WTC11 (cell line): ENCODE measurements around the gene TRAF3IP3.

Source experiments
- ATF1 ChIP-seq: sonication (generic); formaldehyde crosslinking; IDR thresholded peaks from 2 replicates; pipeline ENCODE4 v1.8.1; 2023; ENCODE audit warnings: mild to moderate bottlenecking, moderate library complexity, missing genetic modification reagents
- CBFB ChIP-seq: sonication (generic); formaldehyde crosslinking; IDR thresholded peaks from 2 replicates; pipeline ENCODE4 v1.8.1; 2022; ENCODE audit warnings: mild to moderate bottlenecking, low read depth, missing genetic modification reagents
- CREB1 ChIP-seq: sonication (generic); formaldehyde crosslinking; IDR thresholded peaks from 2 replicates; pipeline ENCODE4 v1.8.0; 2023; ENCODE audit warnings: mild to moderate bottlenecking, missing genetic modification reagents
- CTCF ChIP-seq: fragments of 200-600 bp; IDR thresholded peaks from 2 replicates; pipeline ENCODE4 v1.8.0; 2022; ENCODE audit warnings: antibody characterized with exemption
- KAT7 ChIP-seq: sonication (generic); formaldehyde crosslinking; IDR thresholded peaks from 2 replicates; pipeline ENCODE4 v1.8.1; 2023; ENCODE audit warnings: missing genetic modification reagents, mild to moderate bottlenecking, borderline replicate concordance
- NR1H2 ChIP-seq: sonication (generic); formaldehyde crosslinking; IDR thresholded peaks from 2 replicates; pipeline ENCODE4 v1.9.0; 2021; ENCODE audit warnings: mild to moderate bottlenecking, moderate library complexity, missing genetic modification reagents
- PREB ChIP-seq: sonication (generic); formaldehyde crosslinking; IDR thresholded peaks from 2 replicates; pipeline ENCODE4 v1.8.1; 2022; ENCODE audit warnings: mild to moderate bottlenecking, missing genetic modification reagents, moderate library complexity, borderline replicate concordance
- SP1 ChIP-seq: sonication (generic); formaldehyde crosslinking; conservative IDR thresholded peaks from 2 replicates; pipeline ENCODE4 v1.8.1; 2022; ENCODE audit warnings: missing genetic modification reagents
- ZNF281 ChIP-seq: sonication (generic); formaldehyde crosslinking; IDR thresholded peaks from 2 replicates; pipeline ENCODE4 v1.8.0; 2023; ENCODE audit warnings: mild to moderate bottlenecking, missing genetic modification reagents
- ZNF317 ChIP-seq: sonication (generic); formaldehyde crosslinking; IDR thresholded peaks from 2 replicates; pipeline ENCODE4 v1.8.1; 2023; ENCODE audit warnings: low read depth, mild to moderate bottlenecking, moderate library complexity, missing genetic modification reagents, borderline replicate concordance
- ZNF512 ChIP-seq: sonication (generic); formaldehyde crosslinking; IDR thresholded peaks from 2 replicates; pipeline ENCODE4 v1.8.1; 2022; ENCODE audit warnings: missing genetic modification reagents, borderline replicate concordance
- TF ChIP-seq, protein P1 (sequence below): sonication (generic); formaldehyde crosslinking; IDR thresholded peaks from 2 replicates; pipeline ENCODE4 v1.8.0; 2022; ENCODE audit warnings: mild to moderate bottlenecking, missing genetic modification reagents

- no peak for TF ChIP-seq CTCF
- no peak for TF ChIP-seq CBFB
- TF ChIP-seq NR1H2, result no peak
- no peak for TF ChIP-seq PREB (CRISPR knock-in tag)
- no peak for TF ChIP-seq ZNF317 (CRISPR knock-in tag)
- TF ChIP-seq ATF1 (CRISPR knock-in tag), result no peak
- no peak for TF ChIP-seq CREB1 (CRISPR knock-in tag)
- TF ChIP-seq SP1 (CRISPR knock-in tag), result no peak
- TF ChIP-seq, protein P1, sequence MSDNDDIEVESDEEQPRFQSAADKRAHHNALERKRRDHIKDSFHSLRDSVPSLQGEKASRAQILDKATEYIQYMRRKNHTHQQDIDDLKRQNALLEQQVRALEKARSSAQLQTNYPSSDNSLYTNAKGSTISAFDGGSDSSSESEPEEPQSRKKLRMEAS (CRISPR knock-in tag), result no peak
- no peak for TF ChIP-seq ZNF512
- no peak for TF ChIP-seq KAT7
- TF ChIP-seq ZNF281 (CRISPR knock-in tag), result no peak
These were observed 47.7 kb downstream of the TRAF3IP3 start for GRCh38 chr1:209803568-209803967.
